ENCODE measurements around the gene SPC25.

The SPC25 gene

GRCh38 chr2:168835969-168836368 lies 54.3 kb downstream of the SPC25 start:
- no peaks in the 10 kb centered on the region for H3K36me3 ChIP-seq (ENCODE audit: insufficient read depth, low read length)

GRCh38 chr2:168831662-168832061 lies 58.6 kb downstream of the SPC25 start:
- Histone ChIP-seq H3K27me3 (ENCODE audit: control insufficient read depth in 1 of 2, insufficient read depth in 2 of 2, low read length in 2 of 2) (no peaks in the 10 kb centered on the region), H3K36me3 (ENCODE audit: insufficient read depth, low read length) (no peaks in the 10 kb centered on the region), H3K4me1 (ENCODE audit: insufficient read depth, low read length) (no peaks in the 10 kb centered on the region), H3K9ac (ENCODE audit: low read length) (no peak overlapping the region), H3K27ac (ENCODE audit: low read depth, low read length) (no peak overlapping the region), H3K9me3 (ENCODE audit: low read length) (no peaks in the 10 kb centered on the region), H3K4me3 (ENCODE audit: low read depth in 1 of 2, low read length in 2 of 2) (no peak overlapping the region)

More at GRCh38 chr2:168835969-168836368, 54.3 kb downstream of the SPC25 start:
- Histone ChIP-seq H3K27me3 (ENCODE audit: control insufficient read depth in 1 of 2, insufficient read depth in 2 of 2, low read length in 2 of 2) (no peaks in the 10 kb centered on the region), H3K27ac (ENCODE audit: low read depth, low read length) (no peak overlapping the region), H3K4me3 (ENCODE audit: low read depth in 1 of 2, low read length in 2 of 2) (no peak overlapping the region), H3K9ac (ENCODE audit: low read length) (no peak overlapping the region), H3K4me1 (ENCODE audit: insufficient read depth, low read length) (no peaks in the 10 kb centered on the region), H3K9me3 (ENCODE audit: low read length) (no peaks in the 10 kb centered on the region)

DNA sequence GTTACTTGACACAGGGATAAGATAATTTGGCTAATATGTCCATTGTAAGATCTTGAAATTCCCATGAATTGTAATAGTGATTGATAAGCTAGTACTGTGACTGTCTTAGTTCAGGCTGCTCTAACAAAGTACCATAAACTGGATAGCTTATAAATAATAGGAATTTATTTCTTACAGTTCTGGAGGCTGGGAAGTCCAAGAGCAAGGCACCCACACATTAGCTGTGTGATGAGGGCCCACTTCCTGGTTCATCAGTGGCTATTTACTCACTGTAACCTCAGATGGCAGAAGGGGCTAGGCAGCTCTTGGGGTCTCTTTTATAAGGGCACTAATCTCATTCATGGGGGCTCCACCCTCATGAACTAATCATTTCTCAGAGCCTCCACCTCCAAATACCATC lies 59.3 kb downstream of the SPC25 start:
- H3K36me3 ChIP-seq (ENCODE audit: insufficient read depth, low read length), result no peaks in the 10 kb centered on the region
- H3K4me1 ChIP-seq (ENCODE audit: insufficient read depth, low read length), result no peaks in the 10 kb centered on the region
- H3K9ac ChIP-seq (ENCODE audit: low read length), result no peak overlapping the region
- H3K27me3 ChIP-seq (ENCODE audit: control insufficient read depth in 1 of 2, insufficient read depth in 2 of 2, low read length in 2 of 2), result no peaks in the 10 kb centered on the region
- no peaks in the 10 kb centered on the region for H3K9me3 ChIP-seq (ENCODE audit: low read length)
- H3K27ac ChIP-seq (ENCODE audit: low read depth, low read length), result no peak overlapping the region
- H3K4me3 ChIP-seq (ENCODE audit: low read depth in 1 of 2, low read length in 2 of 2), result no peak overlapping the region

GRCh38 chr2:168825126-168825525 lies 65.1 kb downstream of the SPC25 start:
- Histone ChIP-seq H3K9me3 (ENCODE audit: low read length) (no peaks in the 10 kb centered on the region), H3K36me3 (ENCODE audit: insufficient read depth, low read length) (no peaks in the 10 kb centered on the region), H3K4me1 (ENCODE audit: insufficient read depth, low read length) (no peaks in the 10 kb centered on the region), H3K4me3 (ENCODE audit: low read depth in 1 of 2, low read length in 2 of 2) (no peak overlapping the region), H3K9ac (ENCODE audit: low read length) (no peak overlapping the region), H3K27me3 (ENCODE audit: control insufficient read depth in 1 of 2, insufficient read depth in 2 of 2, low read length in 2 of 2) (no peaks in the 10 kb centered on the region), H3K27ac (ENCODE audit: low read depth, low read length) (no peak overlapping the region)

GRCh38 chr2:168821992-168822391 lies 68.2 kb downstream of the SPC25 start:
- Histone ChIP-seq H3K4me3 (ENCODE audit: low read depth in 1 of 2, low read length in 2 of 2) (no peak overlapping the region), H3K4me1 (ENCODE audit: insufficient read depth, low read length) (no peaks in the 10 kb centered on the region), H3K27ac (ENCODE audit: low read depth, low read length) (no peak overlapping the region), H3K36me3 (ENCODE audit: insufficient read depth, low read length) (no peaks in the 10 kb centered on the region), H3K27me3 (ENCODE audit: control insufficient read depth in 1 of 2, insufficient read depth in 2 of 2, low read length in 2 of 2) (no peaks in the 10 kb centered on the region), H3K9ac (ENCODE audit: low read length) (no peak overlapping the region), H3K9me3 (ENCODE audit: low read length) (no peaks in the 10 kb centered on the region)

DNA sequence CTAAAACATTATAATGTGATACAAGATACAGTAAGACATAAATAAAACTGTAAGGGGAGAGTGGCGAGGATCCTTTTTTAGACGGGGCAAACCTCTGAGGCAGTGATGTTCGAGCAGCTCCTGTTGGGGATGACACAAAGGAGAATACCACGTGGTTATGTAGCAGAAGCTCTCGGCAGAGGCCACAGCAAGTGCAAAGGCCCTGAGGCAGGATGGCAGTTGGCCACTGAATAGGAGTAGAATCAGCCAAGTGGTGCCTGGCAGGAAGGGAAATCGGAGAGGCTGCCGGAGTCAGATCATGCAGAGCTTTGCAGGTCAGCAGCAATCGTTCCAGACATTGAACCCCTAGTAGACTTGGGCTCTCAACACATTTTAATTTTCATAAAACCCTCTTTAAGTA lies 68.7 kb downstream of the SPC25 start:
- Histone ChIP-seq H3K27me3 (ENCODE audit: control insufficient read depth in 1 of 2, insufficient read depth in 2 of 2, low read length in 2 of 2) (no peaks in the 10 kb centered on the region), H3K9ac (ENCODE audit: low read length) (no peak overlapping the region), H3K9me3 (ENCODE audit: low read length) (no peaks in the 10 kb centered on the region), H3K27ac (ENCODE audit: low read depth, low read length) (no peak overlapping the region), H3K36me3 (ENCODE audit: insufficient read depth, low read length) (no peaks in the 10 kb centered on the region), H3K4me3 (ENCODE audit: low read depth in 1 of 2, low read length in 2 of 2) (no peak overlapping the region), H3K4me1 (ENCODE audit: insufficient read depth, low read length) (no peaks in the 10 kb centered on the region)
